CD4-positive, alpha-beta T cell treated with Interleukin-4 for 4 hours (primary cell): ENCODE results near the gene PIGU.
"Not testable (repeated sequence)": the region's sequence is repeated elsewhere in the genome, so short reads cannot be mapped to it uniquely, and the experiment has no call there.

Experiments
- DNase-seq: peaks from one replicate; pipeline ENCODE4 v3.0.0-alpha.2; 2020

The PIGU gene

GRCh38 chr20:34621036-34621343 is 55.9 kb downstream of the PIGU start:
- DNase-seq: no peak

DNA sequence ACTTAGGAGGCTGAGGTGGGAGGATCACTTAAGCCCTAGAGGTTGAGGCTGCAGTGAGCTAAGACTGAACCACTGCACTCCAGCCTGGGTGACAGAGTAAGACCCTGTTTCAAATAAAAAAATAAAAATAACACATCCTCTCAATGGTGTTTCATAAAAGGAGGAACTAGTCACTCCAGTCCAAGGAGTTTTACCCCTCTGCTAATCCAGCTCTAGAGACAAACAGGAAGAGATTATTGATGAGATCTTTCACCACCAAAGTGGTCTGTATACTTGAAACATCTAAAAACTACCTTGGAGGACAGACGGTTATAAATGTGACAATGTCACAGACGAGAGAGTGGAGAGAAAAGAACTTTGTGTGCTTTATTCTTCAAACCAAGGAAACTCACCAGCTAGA is 58.2 kb downstream of the PIGU start:
- no peak for DNase-seq

- not testable (repeated sequence) for DNase-seq
Measured at GRCh38 chr20:34616913-34617312, 60.0 kb downstream of the PIGU start.

DNA sequence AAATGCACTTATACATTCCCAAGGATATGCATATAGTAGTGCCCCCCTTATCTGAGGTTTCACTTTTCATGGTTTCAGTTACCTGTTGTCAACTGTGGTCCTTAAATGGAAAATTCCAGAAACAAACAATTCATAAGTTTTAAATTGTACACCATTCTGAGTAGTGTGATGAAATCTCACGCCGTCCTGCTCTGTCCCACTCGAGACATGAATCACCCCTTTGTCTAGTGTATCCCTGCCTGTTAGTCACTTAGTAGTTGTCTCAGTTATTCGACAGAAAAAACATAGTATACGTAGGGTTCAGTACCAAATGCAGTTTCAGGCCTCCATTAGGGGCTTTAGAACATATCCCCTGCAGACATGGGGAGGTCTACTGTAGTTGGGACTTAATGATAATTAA is 61.4 kb downstream of the PIGU start:
- DNase-seq: no peak

- not testable (repeated sequence) for DNase-seq
Measured at GRCh38 chr20:34611976-34612375, 64.9 kb downstream of the PIGU start.

- DNase-seq: no peak
Measured at GRCh38 chr20:34607066-34607465, 69.8 kb downstream of the PIGU start.

DNA sequence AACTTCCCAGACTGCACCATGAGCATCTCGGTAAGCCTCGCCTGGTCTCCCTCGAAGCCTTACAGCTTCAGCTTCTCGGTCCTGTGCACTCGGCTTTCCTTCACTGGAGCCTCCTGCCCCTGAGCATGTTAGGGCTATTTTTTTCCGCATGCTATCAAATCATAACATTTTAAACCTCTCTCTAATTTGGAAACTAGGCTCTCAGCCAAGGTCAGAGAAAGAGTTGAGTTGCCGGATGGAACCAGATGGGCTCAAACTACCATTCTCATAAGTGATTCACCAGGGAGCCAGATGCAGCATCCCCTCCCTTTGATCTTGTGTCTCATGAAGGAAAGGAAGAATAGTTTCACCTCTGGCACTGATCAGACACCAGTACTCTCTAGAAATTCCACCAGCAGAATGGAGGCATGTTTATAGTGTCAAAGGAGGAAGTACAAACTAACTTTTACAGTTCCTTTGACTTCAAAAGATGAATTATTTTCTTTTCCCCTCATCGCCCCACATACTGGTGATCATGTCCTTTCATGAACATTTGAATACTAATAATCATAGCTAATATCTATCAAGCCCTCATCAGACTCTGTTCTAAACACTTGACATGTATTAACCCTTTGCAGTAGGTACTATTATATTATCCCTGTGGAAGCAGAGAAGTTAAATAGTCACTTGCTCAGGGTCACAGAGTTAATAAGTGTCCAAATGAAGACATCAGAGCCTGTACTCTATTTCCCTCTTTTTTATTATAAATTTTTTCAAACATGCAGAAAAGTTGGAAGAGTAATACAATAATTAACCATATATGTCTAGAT is 71.7 kb downstream of the PIGU start:
- DNase-seq: no peak

DNA sequence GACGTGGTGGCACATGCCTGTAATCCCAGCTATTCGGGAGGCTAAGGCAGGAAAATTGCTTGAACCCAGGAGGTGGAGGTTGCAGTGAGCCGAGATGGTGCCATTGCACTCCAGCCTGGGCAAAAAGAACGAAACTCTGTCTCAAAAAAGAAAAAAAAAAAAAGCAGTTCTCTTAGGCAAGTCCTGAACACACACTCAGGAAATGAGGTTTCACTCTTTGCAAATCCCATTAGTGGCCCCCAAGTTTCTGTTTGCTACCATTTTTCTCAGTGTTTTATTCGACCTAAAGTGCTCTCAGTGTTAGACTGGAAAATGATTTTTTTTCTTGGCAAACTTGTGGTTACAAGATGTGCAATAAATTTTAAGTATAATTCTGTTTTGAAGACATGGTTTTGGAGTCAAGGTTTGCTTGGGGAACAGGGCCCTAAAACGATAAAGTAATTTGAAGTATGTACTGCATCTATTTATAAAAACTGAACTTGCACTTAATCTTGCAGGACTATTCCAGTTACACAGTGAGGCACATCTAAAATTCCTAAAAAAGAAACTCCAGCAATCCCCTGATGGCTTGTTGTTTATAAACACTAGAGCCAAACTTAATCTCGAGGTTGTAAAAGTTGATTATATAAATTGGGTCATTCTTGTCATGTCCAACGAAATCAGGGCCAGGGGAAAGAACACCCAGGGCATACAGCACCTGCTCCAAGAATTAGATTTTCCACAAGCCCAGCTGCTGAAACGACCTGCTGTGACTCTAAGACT is 75.8 kb downstream of the PIGU start:
- DNase-seq: no peak

DNA sequence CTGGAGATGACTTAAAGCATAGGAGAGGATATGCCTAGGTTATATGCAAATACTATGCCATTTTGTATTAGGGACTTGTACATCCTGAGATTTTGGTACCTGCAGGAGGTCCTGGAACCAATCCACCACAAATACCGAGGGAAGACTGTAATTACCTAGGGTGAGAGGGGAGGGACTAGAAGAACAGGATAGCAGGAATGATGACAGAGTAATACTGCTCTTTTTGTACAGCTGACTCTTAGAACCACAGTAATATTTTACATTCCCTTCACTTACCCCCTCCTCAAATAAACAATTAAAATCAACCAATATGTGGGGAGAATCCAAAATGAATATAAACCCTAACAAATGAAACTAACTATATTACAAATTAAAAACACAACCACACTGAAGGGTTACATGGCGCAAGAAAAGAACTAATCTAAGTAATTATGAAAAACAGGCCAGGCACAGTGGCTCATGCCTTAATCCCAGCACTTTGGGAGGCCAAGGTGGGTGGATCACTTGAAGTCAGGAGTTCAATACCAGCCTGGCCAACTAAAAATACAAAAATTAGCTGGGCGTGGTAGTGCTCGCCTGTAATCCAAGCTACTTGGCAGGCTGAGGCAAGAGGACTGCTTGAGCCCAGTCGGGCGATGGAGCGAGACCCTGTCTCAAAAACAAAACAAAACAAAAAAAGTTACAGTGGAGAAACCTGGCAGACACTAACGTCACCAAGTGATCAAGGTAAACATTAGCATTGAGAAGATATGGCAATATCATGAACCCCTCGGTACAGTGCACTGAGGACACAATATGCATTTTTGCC is 81.3 kb downstream of the PIGU start:
- DNase-seq: no peak

DNA sequence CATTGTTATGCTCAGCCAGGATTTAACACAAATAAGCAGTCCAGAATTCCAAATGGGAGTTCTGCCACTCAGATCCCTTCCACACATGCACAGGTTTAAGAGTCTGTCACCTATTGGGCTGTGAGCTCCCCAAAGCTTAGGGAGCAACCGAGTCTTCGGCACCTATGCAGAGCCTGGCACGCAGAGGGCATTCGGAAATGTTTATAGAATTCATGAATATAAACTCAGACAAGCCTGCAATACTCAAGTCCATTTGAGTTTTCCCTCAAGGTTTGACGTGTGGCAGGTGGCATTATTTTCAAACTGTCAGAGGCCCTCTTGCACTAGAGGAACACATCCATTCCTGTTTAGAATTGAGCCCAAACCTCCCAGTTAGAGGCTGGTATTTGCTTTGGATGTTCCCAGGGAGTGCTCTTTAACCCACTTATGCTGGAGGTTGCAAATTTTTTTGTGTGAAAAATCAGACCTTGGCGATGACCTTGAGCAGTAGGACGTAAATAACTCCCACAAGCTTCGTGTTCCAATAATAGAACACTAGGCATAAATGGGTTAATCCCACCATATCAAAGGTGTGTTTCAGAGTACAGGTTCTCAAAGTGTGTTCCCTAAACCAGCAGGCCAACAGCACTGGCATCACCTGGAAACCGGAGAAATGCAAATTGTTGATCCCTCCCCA is 90.3 kb downstream of the PIGU start:
- no peak for DNase-seq

DNA sequence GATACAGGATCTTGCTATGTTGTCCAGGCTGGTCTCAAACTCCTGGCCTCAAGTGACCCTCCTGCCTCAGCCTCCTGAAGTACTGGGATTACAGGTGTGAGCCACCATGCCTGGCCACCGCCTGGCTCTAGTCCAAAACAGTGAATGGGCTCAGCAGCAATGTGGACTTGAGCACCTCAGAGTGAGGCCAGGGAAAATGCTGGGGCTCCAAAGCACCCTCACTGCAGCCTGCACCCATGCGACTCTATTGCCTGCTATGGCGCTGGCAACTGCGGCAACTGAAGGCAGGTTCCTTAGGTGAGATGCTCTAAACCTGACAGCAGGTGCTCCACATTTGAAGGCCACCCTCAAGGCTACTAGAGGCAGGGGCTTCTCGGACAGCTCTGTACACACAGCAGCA is 91.9 kb downstream of the PIGU start:
- DNase-seq: no peak

DNA sequence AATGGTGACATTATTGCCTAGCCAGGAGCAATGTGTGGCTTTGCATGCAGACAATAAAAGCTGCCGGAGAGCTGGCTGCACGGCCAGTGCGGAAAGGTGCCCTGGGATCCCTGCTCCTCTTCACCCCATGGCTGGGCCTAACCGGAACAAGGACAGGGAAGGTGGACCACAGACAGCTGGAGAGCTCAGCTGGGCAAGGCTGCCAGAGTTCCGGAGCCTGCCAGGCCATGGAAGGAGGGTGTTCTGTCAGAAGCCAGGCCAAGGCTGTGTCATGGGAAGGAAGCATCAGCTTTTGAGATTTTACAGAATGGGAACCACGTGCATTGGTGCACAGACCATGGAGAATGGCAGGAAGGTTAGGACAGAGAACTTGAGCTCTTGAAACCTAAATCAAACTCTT is 93.3 kb downstream of the PIGU start:
- no peak for DNase-seq

DNA sequence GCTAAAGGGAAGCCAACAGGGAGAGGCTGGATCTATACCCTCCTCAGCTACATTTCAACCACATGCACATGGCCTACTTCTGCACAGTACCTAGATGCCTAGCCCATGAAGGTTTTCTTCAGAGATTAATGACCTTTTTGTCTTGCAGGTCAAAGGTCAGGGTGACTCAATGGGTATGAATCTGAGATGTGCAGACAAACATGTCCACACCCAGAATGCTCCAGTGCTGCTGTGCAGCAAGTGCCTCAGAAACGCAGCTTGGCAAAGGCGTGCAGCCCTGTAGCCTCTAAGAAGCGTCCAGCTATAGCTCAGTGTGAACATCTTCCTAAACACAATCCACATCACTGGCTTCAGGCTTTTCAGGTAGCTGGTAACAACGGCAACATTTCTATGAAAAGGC is 94.0 kb downstream of the PIGU start:
- DNase-seq: no peak

- DNase-seq: no peak
Measured at GRCh38 chr20:34582221-34582620, 94.7 kb downstream of the PIGU start.

DNA sequence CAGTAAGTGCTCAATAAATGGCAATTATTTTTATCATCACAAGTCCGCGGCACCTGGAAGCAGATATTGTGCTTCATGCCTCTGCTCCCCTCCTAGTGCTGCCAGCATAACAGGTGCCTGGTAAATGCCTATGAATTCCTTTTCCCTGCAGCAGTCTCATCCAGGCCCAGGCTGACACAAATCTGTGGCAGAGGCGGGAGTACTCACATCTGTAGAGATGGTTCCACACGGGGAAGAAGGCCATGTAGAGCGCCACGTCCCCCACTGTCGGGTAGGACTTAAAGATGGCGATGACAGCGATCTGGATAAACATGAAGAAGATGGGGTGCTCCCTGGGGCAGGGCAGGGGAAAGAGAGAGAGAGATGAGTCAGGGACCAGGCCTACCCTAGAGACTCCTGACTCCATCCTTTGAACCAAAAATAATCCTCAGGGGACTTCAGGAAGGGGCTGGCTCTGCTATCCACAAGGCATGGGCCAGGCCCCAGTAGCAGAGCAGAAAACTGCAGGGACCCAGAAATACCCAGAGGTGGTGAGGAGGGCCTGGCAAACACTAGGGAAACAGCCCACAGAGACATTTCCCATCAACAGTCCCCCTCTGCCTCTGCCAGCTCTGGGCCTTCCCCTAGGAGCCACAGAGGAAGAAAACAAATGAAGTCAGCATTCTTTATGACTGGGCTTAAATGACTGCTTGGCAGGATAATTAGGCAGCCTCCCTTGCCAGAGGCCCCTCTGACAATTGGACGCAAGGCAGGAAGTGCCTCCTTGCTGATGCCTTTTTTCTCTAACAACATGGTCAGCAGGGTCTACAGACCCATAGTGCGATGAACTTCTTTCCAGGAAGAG is 95.3 kb downstream of the PIGU start:
- no peak for DNase-seq

GRCh38 chr20:34579979-34580940 is 96.6 kb downstream of the PIGU start:
- DNase-seq: peak; percentile 24

DNA sequence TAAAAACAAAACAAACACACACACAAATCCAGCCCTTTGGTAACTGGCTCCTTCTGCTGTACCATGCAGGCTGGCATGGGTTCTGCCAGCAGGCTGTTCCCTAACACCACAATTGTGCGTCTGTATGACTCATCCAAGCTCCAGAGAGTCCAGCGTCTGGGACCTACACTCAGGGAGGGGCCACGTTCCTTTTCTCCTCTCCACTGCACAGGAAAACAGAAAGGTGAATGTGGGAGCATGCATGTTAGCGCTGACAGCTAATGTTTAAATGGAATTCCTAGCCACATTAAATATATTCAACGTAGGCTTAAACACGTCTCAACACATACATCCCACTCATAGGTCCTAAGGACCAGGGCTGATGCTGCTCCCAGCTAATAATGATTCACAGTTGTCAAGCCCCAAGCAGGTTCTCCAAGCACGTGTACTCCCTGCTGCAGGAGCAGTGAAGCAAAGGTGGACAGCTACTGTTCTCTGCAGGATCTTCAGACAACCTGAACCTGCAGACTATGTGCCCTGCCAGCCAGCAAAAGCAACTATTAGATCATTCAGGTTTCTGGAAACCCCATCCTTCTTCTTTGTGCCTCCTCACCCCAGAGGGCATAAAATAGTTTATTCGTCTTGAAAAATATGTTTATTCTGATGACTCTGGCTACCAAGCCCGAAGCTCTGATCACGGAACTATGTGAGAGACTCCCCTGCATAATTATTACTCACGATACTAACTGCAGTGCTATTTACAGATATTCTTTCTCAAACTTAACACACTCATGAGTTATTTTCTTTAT is 97.5 kb downstream of the PIGU start:
- DNase-seq: no peak

- no peak for DNase-seq
Measured at GRCh38 chr20:34578521-34578920, 98.4 kb downstream of the PIGU start.

DNA sequence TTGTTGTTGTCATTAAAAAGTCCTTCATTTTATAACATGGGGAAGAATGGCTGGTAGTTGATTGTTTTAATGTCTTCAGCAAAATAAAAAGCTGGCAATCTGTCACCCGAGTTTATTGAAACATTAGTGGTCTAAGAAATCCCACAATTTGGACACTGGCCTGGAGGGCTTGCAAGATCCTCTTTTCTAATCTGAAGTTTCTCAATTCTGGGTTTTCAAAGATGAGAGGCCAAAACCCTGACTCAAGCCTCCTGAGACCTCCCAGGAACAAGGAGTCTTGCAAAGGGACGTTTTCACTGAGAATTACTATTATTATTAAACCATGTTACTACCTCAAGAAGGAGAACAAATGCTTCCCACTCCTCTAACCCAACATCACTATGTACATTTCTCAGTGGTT is 98.9 kb downstream of the PIGU start:
- DNase-seq: no peak

DNA sequence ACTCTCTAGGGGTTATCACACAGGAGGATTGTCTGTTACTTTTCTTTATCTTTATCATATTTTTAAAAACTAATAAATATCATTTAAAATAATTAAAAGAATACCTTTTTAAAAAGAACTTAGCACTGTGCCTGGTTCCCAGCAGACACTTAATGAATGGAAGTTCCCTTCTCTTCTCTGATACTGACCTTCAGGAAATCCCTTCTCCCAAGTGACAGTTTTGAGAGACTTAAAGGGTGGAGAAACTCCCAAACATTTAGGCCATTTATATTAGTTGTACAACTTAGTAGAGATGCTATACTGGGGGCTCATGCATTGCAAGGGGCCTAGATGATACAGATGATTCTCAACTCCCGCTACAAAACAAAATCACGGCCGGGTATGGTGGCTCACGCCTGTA is 99.8 kb downstream of the PIGU start:
- DNase-seq: no peak
